BE2C (cell line): ENCODE results near the gene TMEM170A.

Experiments used
- DNase-seq: peaks from one replicate; pipeline ENCODE4 v3.0.0-alpha.2; 2020
- H3K27me3 ChIP-seq: fragments of 250-450 bp; sonication (Bioruptor Pico); 2 replicates; pipeline ENCODE4 v1.5.1; 2020; ENCODE audit warnings: mild to moderate bottlenecking
- H3K36me3 ChIP-seq: fragments of 250-450 bp; sonication (Bioruptor Pico); 2 replicates; pipeline ENCODE4 v1.5.1; 2020; ENCODE audit warnings: mild to moderate bottlenecking
- H3K4me1 ChIP-seq: fragments of 250-450 bp; sonication (Bioruptor Pico); 2 replicates; pipeline ENCODE4 v1.5.1; 2020
- H3K4me3 ChIP-seq: 2 replicates; pipeline ENCODE4 v1.5.1; 2011; ENCODE audit warnings: low read depth, low read length
- H3K9me3 ChIP-seq: fragments of 250-450 bp; sonication (Bioruptor Pico); 2 replicates; pipeline ENCODE4 v1.5.1; 2020
- TF ChIP-seq, protein P1 (sequence below): IDR thresholded peaks from 2 replicates; pipeline ENCODE4 v1.5.1; 2012; ENCODE audit warnings: mild to moderate bottlenecking, low read depth, low read length

The TMEM170A gene

DNA sequence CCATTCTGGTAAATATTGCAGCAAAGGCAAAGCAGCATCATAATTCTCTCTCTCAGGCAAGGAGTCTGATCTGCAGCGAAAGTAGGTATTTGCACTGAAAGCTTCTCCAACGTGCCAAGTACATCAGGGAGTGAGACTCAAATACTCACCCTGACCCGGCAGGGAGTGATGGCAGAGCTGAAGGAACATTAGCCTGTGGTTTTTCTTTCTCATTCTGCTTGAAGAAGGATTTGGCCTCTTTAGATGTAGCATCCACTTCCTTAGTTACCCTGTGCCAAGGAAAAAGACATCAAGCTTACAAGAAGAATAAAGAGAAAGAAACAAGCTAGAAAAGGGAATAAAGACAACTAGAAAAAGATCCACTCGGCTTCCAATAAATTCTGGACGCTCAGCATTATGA, 69.5 kb downstream of the TMEM170A start:
- Histone ChIP-seq H3K27me3 (no peaks in the 10 kb centered on the region), H3K9me3 (no peaks in the 10 kb centered on the region), H3K4me1 (no peaks in the 10 kb centered on the region), H3K4me3 (no peak overlapping the region), H3K36me3 (peaks cover 27% of the 10 kb centered on the region)
- DNase-seq: no peak
- TF ChIP-seq, protein P1, sequence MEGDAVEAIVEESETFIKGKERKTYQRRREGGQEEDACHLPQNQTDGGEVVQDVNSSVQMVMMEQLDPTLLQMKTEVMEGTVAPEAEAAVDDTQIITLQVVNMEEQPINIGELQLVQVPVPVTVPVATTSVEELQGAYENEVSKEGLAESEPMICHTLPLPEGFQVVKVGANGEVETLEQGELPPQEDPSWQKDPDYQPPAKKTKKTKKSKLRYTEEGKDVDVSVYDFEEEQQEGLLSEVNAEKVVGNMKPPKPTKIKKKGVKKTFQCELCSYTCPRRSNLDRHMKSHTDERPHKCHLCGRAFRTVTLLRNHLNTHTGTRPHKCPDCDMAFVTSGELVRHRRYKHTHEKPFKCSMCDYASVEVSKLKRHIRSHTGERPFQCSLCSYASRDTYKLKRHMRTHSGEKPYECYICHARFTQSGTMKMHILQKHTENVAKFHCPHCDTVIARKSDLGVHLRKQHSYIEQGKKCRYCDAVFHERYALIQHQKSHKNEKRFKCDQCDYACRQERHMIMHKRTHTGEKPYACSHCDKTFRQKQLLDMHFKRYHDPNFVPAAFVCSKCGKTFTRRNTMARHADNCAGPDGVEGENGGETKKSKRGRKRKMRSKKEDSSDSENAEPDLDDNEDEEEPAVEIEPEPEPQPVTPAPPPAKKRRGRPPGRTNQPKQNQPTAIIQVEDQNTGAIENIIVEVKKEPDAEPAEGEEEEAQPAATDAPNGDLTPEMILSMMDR: no peak
